Caco-2 (cell line): ENCODE measurements around the gene SNAPC2. TPM values are rescaled to one million over a fixed set of nuclear protein-coding genes. Genes with fewer than 3 reads are reported as not detected.

ENCODE experiments used
- BruUV-seq: library from RNA; stranded (reverse); fragments of 400-500 nt; replicated peaks from 2 replicates; lab custom pipeline; 2021; lab: Mats Ljungman, UMichigan
- CTCF ChIA-PET: fragments of 300-600 bp; sonication (Branson Sonifier 250); formaldehyde crosslinking; loops from one replicate; lab custom pipeline; 2022; ENCODE audit warnings: antibody characterized with exemption; lab: Charles Lee
- POLR2A ChIA-PET: fragments of 300-600 bp; sonication (Branson Sonifier 250); formaldehyde crosslinking; loops from one replicate; lab custom pipeline; 2022; ENCODE audit warnings: antibody characterized with exemption; lab: Charles Lee
- DNase-seq, 2 experiments: peaks; one replicate each; pipeline versions ENCODE4 v3.0.0 to v3.0.0-alpha.2; 2020 to 2022
- H3K27me3 ChIP-seq: replicated peaks from 2 replicates; pipeline ENCODE4 v1.6.0; 2011; ENCODE audit warnings: low read length; ENCODE audit not compliant: control insufficient read depth, insufficient read depth
- H3K36me3 ChIP-seq: 2 replicates; pipeline ENCODE4 v1.5.1; 2011; ENCODE audit warnings: low read length; ENCODE audit not compliant: control insufficient read depth, insufficient read depth
- H3K4me1 ChIP-seq: fragments of 250-450 bp; sonication (Bioruptor Pico); 2 replicates; pipeline ENCODE4 v1.5.1; 2020; ENCODE audit warnings: mild to moderate bottlenecking
- H3K4me3 ChIP-seq: 2 replicates; pipeline ENCODE4 v1.5.1; 2011; ENCODE audit warnings: low read depth, mild to moderate bottlenecking, control low read depth, low read length
- H3K9me3 ChIP-seq: fragments of 250-450 bp; sonication (Bioruptor Pico); 2 replicates; pipeline ENCODE4 v1.5.1; 2020; ENCODE audit warnings: mild to moderate bottlenecking, moderate library complexity
- H3K27ac Mint-ChIP-seq: one replicate; pipeline ENCODE4 v1.8.0; 2022; ENCODE audit warnings: mixed read lengths; ENCODE audit not compliant: unreplicated experiment
- H3K27me3 Mint-ChIP-seq: one replicate; pipeline ENCODE4 v1.8.0; 2022; ENCODE audit warnings: mixed read lengths; ENCODE audit not compliant: insufficient read depth, unreplicated experiment
- H3K36me3 Mint-ChIP-seq: one replicate; pipeline ENCODE4 v1.8.0; 2022; ENCODE audit warnings: mild to moderate bottlenecking, mixed read lengths; ENCODE audit not compliant: insufficient read depth, unreplicated experiment
- H3K4me1 Mint-ChIP-seq: one replicate; pipeline ENCODE4 v1.8.0; 2022; ENCODE audit warnings: low read depth, mixed read lengths; ENCODE audit not compliant: unreplicated experiment
- H3K4me3 Mint-ChIP-seq: one replicate; pipeline ENCODE4 v1.8.0; 2022; ENCODE audit warnings: mild to moderate bottlenecking, moderate library complexity, mixed read lengths; ENCODE audit not compliant: unreplicated experiment
- H3K9me3 Mint-ChIP-seq: one replicate; pipeline ENCODE4 v1.8.0; 2022; ENCODE audit warnings: mixed read lengths; ENCODE audit not compliant: unreplicated experiment
- CTCF ChIP-seq, 2 experiments: fragments of 200-600 bp in 1 of 2; IDR thresholded peaks; 1 replicate in 1 of 2; 2 replicates in 1 of 2; pipeline versions ENCODE4 v1.5.1 to v1.8.0; 2011 to 2022; ENCODE audit warnings: antibody characterized with exemption in 1 of 2, control low read depth in 1 of 2, inconsistent platforms in 1 of 2, low read depth in 1 of 2, low read length in 1 of 2, mild to moderate bottlenecking in 1 of 2, moderate library complexity in 1 of 2; ENCODE audit not compliant: insufficient read depth in 1 of 2, severe bottlenecking in 1 of 2, unreplicated experiment in 1 of 2
- intact Hi-C: fragments of 100-400 bp; cut with micrococcal nuclease; formaldehyde crosslinking; loops from one replicate; pipeline ENCODE4 v1.10.0; 2022; ENCODE audit not compliant: unreplicated experiment
- total RNA-seq: library from RNA; stranded (reverse); gene quantifications from 2 replicates; pipeline ENCODE4 v1.2.3, GENCODE V29; 2022

Gene SNAPC2
- total RNA-seq, 1 experiment from 2014 or later, result 10.4 TPM

GRCh38 chr19:7871437-7872305 is 48.5 kb upstream of the SNAPC2 start:
- H3K27me3 ChIP-seq, result no peaks in the 10 kb centered on the region; the same call in 1 of the 2 replicates
- ChIA-PET POLR2A (no interaction called here), CTCF (interaction anchor here (0.8 to 1.2 kb wide), 2 partner anchors 9 to 18 kb away, joined by 3 to 5 read pairs; no protein-coding TSS in a partner anchor)
- H3K4me3 ChIP-seq, result no peak overlapping the region
- no peaks in the 10 kb centered on the region for H3K9me3 Mint-ChIP-seq
- H3K9me3 ChIP-seq, result no peaks in the 10 kb centered on the region
- peaks cover 9% of the 10 kb centered on the region for H3K4me1 Mint-ChIP-seq
- H3K4me1 ChIP-seq, result peaks cover 11% of the 10 kb centered on the region
- H3K27me3 Mint-ChIP-seq, result no peaks in the 10 kb centered on the region
- H3K4me3 Mint-ChIP-seq, result peak overlapping the region; percentile 87
- TF ChIP-seq CTCF (IDR thresholded peaks at IDR 0.05; ENCODE audit: insufficient read depth in 1 of 2, low read depth in 1 of 2, low read length in 1 of 2, severe bottlenecking in 1 of 2, unreplicated experiment in 1 of 2), result no peak
- H3K27ac Mint-ChIP-seq, result peak overlapping the region; percentile 45
- H3K36me3 ChIP-seq, result no peaks in the 10 kb centered on the region
- intact Hi-C loops, result no loop called here
- BruUV-seq, result TSS peak; percentile 19
- DNase-seq, result peak; percentile 89 to 95
- peaks cover 19% of the 10 kb centered on the region for H3K36me3 Mint-ChIP-seq

- H3K36me3 Mint-ChIP-seq, result peaks cover 13% of the 10 kb centered on the region
- no peak overlapping the region for H3K4me3 ChIP-seq
- BruUV-seq, result no TSS peak
- H3K27me3 Mint-ChIP-seq, result no peaks in the 10 kb centered on the region
- TF ChIP-seq CTCF (IDR thresholded peaks at IDR 0.05; ENCODE audit: insufficient read depth in 1 of 2, low read depth in 1 of 2, low read length in 1 of 2, severe bottlenecking in 1 of 2, unreplicated experiment in 1 of 2), result no peak
- ChIA-PET CTCF (interaction anchor here (0.8 kb wide), 1 partner anchor 10 kb away, joined by 3 read pairs; no protein-coding TSS in a partner anchor), POLR2A (no interaction called here)
- H3K4me3 Mint-ChIP-seq, result peak overlapping the region; percentile 87
- DNase-seq, result no peak
- no peaks in the 10 kb centered on the region for H3K27me3 ChIP-seq
- H3K27ac Mint-ChIP-seq, result no peak overlapping the region
- H3K4me1 Mint-ChIP-seq, result peaks cover 9% of the 10 kb centered on the region
- intact Hi-C loops, result no loop called here
- H3K4me1 ChIP-seq, result peaks cover 11% of the 10 kb centered on the region
- no peaks in the 10 kb centered on the region for H3K9me3 ChIP-seq
- no peaks in the 10 kb centered on the region for H3K36me3 ChIP-seq
- no peaks in the 10 kb centered on the region for H3K9me3 Mint-ChIP-seq
Observed at GRCh38 chr19:7872306-7873204, 47.6 kb upstream of the SNAPC2 start.
